ENCODE measurements around the gene CAPN14.

The CAPN14 gene

DNA sequence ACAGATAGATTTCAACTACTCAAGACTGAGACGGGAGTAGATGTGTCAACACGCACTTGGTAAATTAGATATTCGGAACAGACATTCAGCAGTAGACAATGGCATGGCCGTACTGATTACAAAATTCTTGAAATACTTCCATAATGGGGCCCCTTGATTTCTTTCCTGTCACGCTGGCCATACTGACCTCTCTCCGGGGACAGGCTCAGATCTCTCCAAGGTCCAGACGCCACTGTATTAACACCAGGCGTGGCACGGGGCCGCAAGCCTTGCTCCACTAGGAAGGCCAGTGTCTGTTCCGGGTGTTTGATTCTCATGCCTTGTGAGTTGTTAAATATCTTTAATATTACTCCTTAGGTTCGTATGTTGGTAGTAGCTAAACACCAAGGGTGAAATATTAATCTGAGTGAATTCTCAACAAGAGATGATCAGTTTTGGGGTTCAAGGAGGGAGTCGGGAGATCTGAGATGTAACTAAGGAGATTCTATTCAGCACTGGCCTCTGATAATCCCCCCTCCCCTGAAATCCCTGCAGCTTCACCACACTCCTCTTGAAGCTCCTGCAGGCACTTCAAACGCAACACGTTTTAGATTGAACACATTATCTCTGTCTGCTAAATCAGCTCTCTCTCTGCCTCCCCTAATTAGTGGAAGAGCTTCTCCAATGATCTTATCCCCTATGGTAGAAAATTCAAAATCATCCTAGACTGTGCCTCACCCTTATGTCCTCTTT, 14.4 kb upstream of the CAPN14 start:
- DNase-seq (ENCODE audit: low read depth) = no peak
- no peak for TF ChIP-seq CTCF (conservative IDR thresholded peaks at IDR 0.05; ENCODE audit: low read depth, low read length)
- no peak overlapping the region for H3K4me3 ChIP-seq (ENCODE audit: low read length)

DNA sequence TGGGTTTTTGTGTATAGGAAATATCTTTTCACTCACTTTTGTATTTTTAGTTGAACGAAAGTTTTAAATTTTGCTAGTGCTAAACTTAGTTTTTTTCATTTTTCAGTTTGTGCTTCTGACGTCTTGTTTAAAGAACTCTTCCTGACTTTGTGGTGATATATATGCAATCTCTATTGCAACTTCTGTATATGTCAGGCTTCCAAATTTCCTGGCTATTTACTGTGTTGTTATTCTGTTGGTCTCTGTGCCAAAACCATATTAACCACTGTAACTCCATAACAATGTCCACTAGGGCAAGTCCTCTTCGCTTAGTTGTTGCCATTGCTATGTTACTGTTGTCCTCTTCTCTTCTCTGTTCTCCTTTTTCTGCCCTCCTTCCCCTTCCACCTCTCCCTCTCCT, 13.4 kb upstream of the CAPN14 start:
- TF ChIP-seq CTCF (conservative IDR thresholded peaks at IDR 0.05; ENCODE audit: low read depth, low read length) = no peak
- H3K4me3 ChIP-seq (ENCODE audit: low read length) = no peak overlapping the region
- no peak for DNase-seq (ENCODE audit: low read depth)

GRCh38 chr2:31228717-31229116, 11.4 kb upstream of the CAPN14 start:
- no peak for TF ChIP-seq CTCF (conservative IDR thresholded peaks at IDR 0.05; ENCODE audit: low read depth, low read length)
- DNase-seq (ENCODE audit: low read depth) = no peak
- H3K4me3 ChIP-seq (ENCODE audit: low read length) = no peak overlapping the region

GRCh38 chr2:31227711-31228125, 10.4 kb upstream of the CAPN14 start:
- no peak overlapping the region for H3K4me3 ChIP-seq (ENCODE audit: low read length)
- no peak for DNase-seq (ENCODE audit: low read depth)
- TF ChIP-seq CTCF (conservative IDR thresholded peaks at IDR 0.05; ENCODE audit: low read depth, low read length) = no peak

DNA sequence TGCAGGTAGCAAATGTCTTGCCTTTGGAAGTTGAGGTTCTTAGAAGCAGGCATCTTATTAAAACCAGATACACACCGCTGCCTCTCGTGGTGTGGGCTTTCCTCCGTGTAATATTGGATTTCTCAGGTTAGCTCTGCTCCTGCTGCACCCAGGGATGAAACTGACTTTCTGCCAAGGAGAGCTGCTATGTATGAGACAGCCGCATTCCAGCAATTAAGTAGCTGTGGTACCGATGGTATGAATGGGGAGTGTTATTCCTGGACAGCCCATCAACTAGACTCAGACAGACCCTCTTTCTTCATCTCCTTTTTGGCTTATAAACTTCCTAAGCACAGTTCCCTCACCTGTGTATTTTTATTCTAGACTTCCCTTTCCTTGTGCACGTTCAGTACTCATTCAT, 9.8 kb upstream of the CAPN14 start:
- no peak overlapping the region for H3K4me3 ChIP-seq (ENCODE audit: low read length)

GRCh38 chr2:31226266-31226665, 9.0 kb upstream of the CAPN14 start:
- no peak for DNase-seq (ENCODE audit: low read depth)
- no peak overlapping the region for H3K4me3 ChIP-seq (ENCODE audit: low read length)
- TF ChIP-seq CTCF (conservative IDR thresholded peaks at IDR 0.05; ENCODE audit: low read depth, low read length) = no peak

More for the DNA sequence above, 9.8 kb upstream of the CAPN14 start:
- no peak for TF ChIP-seq CTCF (conservative IDR thresholded peaks at IDR 0.05; ENCODE audit: low read depth, low read length)
- DNase-seq (ENCODE audit: low read depth) = no peak

DNA sequence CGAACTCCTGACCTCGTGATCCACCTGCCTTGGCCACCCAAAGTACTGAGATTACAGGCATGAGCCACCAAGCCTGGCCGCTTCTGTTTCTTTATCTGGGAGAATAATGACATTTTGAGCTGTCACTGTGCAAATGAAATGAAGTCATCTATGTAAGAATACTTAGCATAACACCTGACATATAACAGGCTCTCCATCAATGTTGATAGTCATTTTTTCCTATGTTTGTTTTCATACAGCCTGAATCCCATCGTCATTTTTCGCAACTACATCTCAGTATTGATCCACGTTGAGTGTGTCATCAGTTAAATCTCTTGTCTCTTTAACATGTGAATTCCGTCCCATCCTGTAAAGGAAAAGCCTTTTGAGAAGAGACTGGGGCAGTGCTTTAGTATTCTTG, 6.4 kb upstream of the CAPN14 start:
- DNase-seq (ENCODE audit: low read depth) = no peak
- no peak overlapping the region for H3K4me3 ChIP-seq (ENCODE audit: low read length)
- no peak for TF ChIP-seq CTCF (conservative IDR thresholded peaks at IDR 0.05; ENCODE audit: low read depth, low read length)
